ENCODE measurements around the gene COLEC12.

COLEC12 gene

GRCh38 chr18:500632-501405 lies at the start of gene COLEC12:
COLEC12 (minus strand) TSS chr18:500701; CDS start chr18:500514, 187 bp downstream.
- no peak for DNase-seq (ENCODE audit: low spot score)

DNA sequence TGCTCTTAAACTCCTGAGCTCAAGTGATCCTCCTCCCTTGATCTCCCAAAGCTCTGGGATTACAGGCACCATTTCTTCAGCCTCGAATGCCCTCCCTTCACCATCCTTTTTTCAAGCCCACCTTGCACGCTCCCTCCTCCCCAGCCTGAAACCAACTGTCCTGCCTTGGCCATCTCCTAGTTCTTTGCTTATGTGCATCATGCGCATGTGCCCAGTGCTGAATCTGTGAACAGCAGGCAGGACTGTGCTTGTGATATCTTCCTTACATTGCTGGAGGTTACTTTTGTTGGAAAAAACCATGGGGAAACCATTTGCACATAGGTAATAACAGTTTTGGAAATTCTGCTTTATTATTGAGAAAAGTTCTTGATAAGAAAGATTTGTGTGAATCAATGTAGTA lies 49.5 kb upstream of the COLEC12 start:
- DNase-seq (ENCODE audit: low spot score) = no peak

GRCh38 chr18:543447-544078 lies 43.1 kb upstream of the COLEC12 start:
- DNase-seq (ENCODE audit: low spot score) = no peak

GRCh38 chr18:533995-534601 lies 33.6 kb upstream of the COLEC12 start:
- DNase-seq (ENCODE audit: low spot score) = no peak

GRCh38 chr18:532632-533031 lies 32.1 kb upstream of the COLEC12 start:
- no peak for DNase-seq (ENCODE audit: low spot score)

- no peak for DNase-seq (ENCODE audit: low spot score)
These were observed 31.5 kb upstream of the COLEC12 start for GRCh38 chr18:532018-532417.

DNA sequence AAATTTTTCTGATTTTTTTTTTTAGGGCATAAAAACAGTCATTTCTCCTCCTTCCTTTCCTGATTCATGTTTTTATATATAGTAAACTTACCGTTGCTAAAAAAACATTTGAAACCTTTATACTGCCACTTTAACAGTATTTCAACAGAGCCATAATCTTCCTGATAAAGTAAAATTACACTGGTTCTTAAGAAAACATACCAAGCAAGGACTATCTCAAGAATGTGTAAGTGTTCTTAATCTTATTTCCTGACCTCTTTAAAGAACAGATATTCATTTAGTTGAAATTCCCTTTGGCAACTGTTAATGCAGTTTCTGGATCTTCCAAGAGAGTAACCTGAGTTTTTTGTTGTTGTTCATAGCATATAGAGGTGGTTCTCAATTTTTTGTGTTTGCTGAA lies 26.6 kb upstream of the COLEC12 start:
- no peak for DNase-seq (ENCODE audit: low spot score)

GRCh38 chr18:526681-527080 lies 26.2 kb upstream of the COLEC12 start:
- DNase-seq (ENCODE audit: low spot score) = no peak

GRCh38 chr18:525036-525797 lies 24.7 kb upstream of the COLEC12 start:
- DNase-seq (ENCODE audit: low spot score) = no peak

DNA sequence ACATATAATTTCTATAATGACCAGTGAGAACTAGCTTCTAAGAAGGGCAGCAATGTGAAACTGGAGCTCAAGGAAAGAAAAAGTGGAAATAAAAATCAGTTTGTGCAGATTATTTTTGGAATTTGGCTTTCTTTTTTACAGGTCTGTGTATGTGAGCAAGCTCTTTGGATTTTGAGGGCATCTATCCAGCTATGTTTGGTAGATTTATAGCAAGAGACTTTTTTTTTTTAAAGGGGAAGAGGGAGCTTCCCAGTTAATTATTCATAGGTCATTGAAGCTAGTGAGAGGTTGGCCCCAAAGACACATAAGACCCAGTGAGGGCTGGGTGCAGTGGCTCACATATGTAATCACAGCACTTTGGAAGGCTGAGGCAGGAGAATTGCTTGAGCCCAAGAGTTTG lies 24.0 kb upstream of the COLEC12 start:
- no peak for DNase-seq (ENCODE audit: low spot score)

GRCh38 chr18:523561-523960 lies 23.1 kb upstream of the COLEC12 start:
- DNase-seq (ENCODE audit: low spot score) = no peak

DNA sequence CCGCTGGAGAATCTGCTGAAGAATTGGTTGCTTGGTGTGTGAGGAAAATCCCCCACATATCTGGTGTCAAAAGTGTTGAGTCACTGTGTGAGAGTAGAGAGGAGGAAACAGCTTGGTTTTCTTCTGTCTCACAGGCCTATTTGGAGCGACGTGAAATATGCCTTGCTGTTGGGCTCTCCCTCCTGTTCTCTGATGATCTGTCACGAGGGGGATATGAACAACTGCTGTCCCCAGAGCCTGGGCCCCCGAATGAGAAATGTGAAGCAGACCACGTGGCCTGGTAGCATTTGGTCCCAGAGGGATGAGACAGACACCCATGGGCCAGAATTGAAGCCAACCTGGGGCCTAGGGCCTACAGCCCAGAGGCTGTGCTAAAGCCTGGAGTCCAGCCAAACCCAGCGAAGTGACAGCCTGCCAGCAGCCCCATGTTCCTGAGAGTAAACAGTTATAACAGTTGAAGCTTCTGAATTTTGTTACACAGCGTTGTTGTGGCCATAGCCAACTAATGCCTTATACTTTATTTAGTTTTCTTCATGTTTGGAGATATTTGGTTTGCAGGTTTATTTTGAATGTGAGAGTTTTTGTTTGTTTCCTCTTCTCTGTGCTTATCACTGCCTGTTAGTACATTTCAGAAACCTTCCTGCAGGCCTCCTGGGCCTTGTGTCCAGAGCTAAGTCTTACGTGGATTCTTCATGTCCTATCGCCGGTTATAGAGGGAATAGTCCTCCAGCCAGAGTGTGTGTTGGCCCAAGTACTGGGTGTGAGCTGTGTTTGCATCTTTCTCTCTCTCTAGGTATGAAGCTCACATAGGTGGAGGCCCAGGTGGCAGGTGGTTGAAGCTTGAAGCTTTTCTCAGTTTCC lies 18.7 kb upstream of the COLEC12 start:
- no peak for DNase-seq (ENCODE audit: low spot score)

GRCh38 chr18:518081-518480 lies 17.6 kb upstream of the COLEC12 start:
- no peak for DNase-seq (ENCODE audit: low spot score)

- no peak for DNase-seq (ENCODE audit: low spot score)
These were observed 15.3 kb upstream of the COLEC12 start for GRCh38 chr18:515838-516237.

- no peak for DNase-seq (ENCODE audit: low spot score)
These were observed 14.8 kb upstream of the COLEC12 start for GRCh38 chr18:515156-515815.

DNA sequence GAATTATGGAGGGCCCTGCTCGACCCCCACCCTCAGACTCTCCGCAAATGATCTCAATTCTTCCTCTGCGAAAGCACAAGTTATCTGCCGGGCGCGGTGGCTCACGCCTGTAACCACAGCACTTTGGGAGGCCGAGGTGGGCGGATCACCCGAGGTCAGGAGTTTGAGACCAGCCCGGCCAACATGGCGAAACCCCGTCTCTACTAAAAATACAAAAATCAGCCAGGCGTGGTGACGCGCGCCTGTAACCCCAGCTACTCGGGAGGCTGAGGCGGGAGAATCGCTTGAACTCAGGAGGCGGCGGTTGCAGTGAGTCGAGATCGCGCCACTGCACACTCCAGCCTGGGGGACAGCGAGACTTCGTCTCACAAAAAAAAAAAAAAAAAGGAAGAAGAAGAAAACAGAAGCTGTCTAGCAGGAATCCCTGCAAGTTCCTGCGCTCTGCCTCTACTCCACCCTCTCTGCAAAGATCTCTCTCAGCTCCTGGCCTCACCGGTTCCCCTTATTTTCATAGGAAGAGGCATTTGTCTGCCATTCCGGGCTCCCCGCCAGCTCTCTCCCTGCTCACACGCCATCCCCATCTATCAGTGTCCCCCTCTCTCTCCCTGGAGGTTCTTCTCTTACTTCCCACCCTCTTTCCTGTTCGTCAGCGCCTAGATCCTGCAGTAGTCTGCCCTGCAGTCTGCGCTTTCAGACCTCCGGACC lies 13.5 kb upstream of the COLEC12 start:
- DNase-seq (ENCODE audit: low spot score) = no peak

DNA sequence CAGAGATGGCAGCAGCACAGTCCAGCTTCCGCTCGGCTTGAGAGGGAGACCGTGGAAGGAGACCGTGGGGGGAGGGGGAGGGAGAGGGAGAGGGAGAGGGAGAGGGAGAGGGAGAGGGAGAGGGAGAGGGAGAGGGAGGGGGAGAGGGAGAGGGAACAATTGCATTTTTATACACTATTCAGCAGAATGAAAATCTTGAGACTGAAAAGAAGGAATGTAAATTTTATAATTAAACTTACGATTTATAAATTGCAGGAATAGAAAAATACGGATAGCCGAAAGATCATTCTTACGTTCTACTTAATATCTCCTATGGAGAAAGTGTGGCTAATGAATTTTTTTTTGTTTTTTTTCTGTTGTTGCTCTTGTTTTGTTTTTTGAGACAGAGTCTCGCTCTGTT lies 12.5 kb upstream of the COLEC12 start:
- no peak for DNase-seq (ENCODE audit: low spot score)

- DNase-seq (ENCODE audit: low spot score) = no peak
These were observed 8.3 kb upstream of the COLEC12 start for GRCh38 chr18:508835-509234.

DNA sequence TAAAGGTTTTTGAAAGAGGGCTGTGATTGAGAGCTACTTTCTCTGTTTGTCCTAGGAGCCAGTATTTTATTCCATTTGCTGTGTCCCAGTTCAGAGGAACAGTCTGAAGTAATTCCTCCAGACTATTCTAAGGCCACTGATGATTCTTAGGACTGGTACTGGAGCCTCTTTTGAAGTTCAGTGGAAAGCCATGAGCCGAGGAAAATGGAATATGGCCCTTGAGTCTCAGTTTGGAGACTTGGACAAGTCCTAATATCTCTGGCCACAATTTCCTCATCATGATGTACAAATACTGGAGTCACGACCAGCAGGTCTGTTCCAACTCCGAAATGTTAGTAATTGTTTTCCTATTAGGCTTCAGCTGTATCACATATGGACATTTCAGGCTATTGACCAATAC lies 7.1 kb upstream of the COLEC12 start:
- DNase-seq (ENCODE audit: low spot score) = no peak

GRCh38 chr18:506801-507200 lies 6.3 kb upstream of the COLEC12 start:
- no peak for DNase-seq (ENCODE audit: low spot score)

DNA sequence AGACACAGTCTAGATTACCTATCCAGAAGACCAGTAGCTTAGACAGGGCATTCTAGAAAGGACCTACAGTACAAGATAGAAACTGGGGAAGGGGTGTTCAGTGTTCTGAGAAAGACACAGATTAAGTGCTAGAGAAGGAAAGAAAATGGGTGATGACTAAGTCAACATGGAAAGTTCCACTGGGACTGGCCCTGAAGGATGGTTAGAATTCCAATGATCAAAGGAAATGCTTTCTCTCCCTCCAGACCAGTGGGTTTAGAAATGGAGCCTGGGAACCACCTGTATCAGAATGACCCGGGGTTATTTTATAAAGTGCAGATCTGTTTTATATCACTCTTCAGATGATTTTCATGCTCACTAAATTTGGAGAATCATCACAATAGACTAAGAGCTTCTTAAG lies 5.8 kb upstream of the COLEC12 start:
- no peak for DNase-seq (ENCODE audit: low spot score)
